ENCODE measurements around the gene RDH11.

DNA sequence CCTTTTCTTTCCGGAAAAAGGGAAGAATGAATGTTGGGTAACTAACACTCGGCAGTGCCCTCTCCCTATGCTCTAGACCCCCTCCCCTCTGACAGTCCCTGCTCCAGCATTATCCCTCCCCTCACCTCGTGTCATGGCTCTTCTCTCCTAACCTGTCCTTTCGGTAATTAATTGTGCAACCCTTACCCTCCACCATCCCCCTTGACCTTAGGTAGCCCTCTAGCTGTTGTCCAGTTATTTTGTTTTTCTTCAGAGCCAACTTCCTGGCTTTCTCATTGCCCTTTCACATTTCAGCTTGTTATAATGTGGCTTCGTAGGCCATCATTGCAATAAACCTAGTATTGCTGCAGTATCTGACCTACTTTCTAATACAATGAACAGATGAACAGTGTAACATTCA lies 64.6 kb downstream of the RDH11 start:
- TF ChIP-seq, protein P1, sequence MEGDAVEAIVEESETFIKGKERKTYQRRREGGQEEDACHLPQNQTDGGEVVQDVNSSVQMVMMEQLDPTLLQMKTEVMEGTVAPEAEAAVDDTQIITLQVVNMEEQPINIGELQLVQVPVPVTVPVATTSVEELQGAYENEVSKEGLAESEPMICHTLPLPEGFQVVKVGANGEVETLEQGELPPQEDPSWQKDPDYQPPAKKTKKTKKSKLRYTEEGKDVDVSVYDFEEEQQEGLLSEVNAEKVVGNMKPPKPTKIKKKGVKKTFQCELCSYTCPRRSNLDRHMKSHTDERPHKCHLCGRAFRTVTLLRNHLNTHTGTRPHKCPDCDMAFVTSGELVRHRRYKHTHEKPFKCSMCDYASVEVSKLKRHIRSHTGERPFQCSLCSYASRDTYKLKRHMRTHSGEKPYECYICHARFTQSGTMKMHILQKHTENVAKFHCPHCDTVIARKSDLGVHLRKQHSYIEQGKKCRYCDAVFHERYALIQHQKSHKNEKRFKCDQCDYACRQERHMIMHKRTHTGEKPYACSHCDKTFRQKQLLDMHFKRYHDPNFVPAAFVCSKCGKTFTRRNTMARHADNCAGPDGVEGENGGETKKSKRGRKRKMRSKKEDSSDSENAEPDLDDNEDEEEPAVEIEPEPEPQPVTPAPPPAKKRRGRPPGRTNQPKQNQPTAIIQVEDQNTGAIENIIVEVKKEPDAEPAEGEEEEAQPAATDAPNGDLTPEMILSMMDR (IDR thresholded peaks at IDR 0.05): no peak
- TF ChIP-seq EP300 (IDR thresholded peaks at IDR 0.05; ENCODE audit: low read depth) (no peak), POLR2A (IDR thresholded peaks at IDR 0.05) (no peak), POLR2AphosphoS5 (IDR thresholded peaks at IDR 0.05) (no peak)
